HG03159 (cell line): ENCODE measurements around the gene ADARB2.

Experiments used
- ATAC-seq: cut with Tn5 transposase; IDR thresholded peaks from one replicate; pipeline ENCODE4 v1.9.1; 2021; ENCODE audit warnings: mild to moderate bottlenecking, moderate library complexity; ENCODE audit not compliant: unreplicated experiment

Gene ADARB2

GRCh38 chr10:1203704-1204103 lies 533.6 kb downstream of the ADARB2 start:
- ATAC-seq, result no peak

- no peak for ATAC-seq
Observed at GRCh38 chr10:1203216-1203615, 534.1 kb downstream of the ADARB2 start.

- ATAC-seq, result no peak
Observed at GRCh38 chr10:1202343-1202742, 535.0 kb downstream of the ADARB2 start.

- no peak for ATAC-seq
Observed at GRCh38 chr10:1200866-1201807, 536.2 kb downstream of the ADARB2 start.

GRCh38 chr10:1199897-1200721 lies 537.2 kb downstream of the ADARB2 start:
- no peak for ATAC-seq

GRCh38 chr10:1199345-1199673 lies 538.0 kb downstream of the ADARB2 start:
- no peak for ATAC-seq

- ATAC-seq, result no peak
Observed at GRCh38 chr10:1198453-1199344, 538.6 kb downstream of the ADARB2 start.

GRCh38 chr10:1197384-1197783 lies 539.9 kb downstream of the ADARB2 start:
- no peak for ATAC-seq

- ATAC-seq, result no peak
Observed at GRCh38 chr10:1196656-1197055, 540.7 kb downstream of the ADARB2 start.

- no peak for ATAC-seq
Observed at GRCh38 chr10:1195828-1196227, 541.5 kb downstream of the ADARB2 start.

- no peak for ATAC-seq
Observed at GRCh38 chr10:1194161-1194560, 543.2 kb downstream of the ADARB2 start.

GRCh38 chr10:1193561-1193960 lies 543.8 kb downstream of the ADARB2 start:
- no peak for ATAC-seq

GRCh38 chr10:1191752-1192151 lies 545.6 kb downstream of the ADARB2 start:
- ATAC-seq, result no peak

GRCh38 chr10:1190791-1191490 lies 546.4 kb downstream of the ADARB2 start:
- ATAC-seq, result no peak

GRCh38 chr10:1190052-1190395 lies 547.3 kb downstream of the ADARB2 start:
- ATAC-seq, result no peak

- no peak for ATAC-seq
Observed at GRCh38 chr10:1189166-1190051, 547.9 kb downstream of the ADARB2 start.

- ATAC-seq, result no peak
Observed at GRCh38 chr10:1188558-1189135, 548.7 kb downstream of the ADARB2 start.

- no peak for ATAC-seq
Observed at GRCh38 chr10:1187855-1188557, 549.3 kb downstream of the ADARB2 start.
